Memory B cell (primary cell): ENCODE data around the gene PPME1.

ENCODE experiments used
- ATAC-seq: fragments of 150-1000 bp; cut with Tn5 transposase; 2 replicates; pipeline ENCODE4 v1.10.0; 2021; ENCODE audit warnings: low read depth, mild to moderate bottlenecking, moderate library complexity
- DNase-seq, 2 donors: peaks; one replicate each; pipeline ENCODE4 v3.0.0; 2022; ENCODE audit warnings: low spot score in 2 of 2
- H3K27ac Mint-ChIP-seq: one replicate; pipeline ENCODE4 v1.8.0; 2022; ENCODE audit warnings: mild to moderate bottlenecking, moderate library complexity, mixed read lengths
- H3K27me3 Mint-ChIP-seq: one replicate; pipeline ENCODE4 v1.8.0; 2022; ENCODE audit warnings: mixed read lengths
- H3K36me3 Mint-ChIP-seq: one replicate; pipeline ENCODE4 v1.8.0; 2022; ENCODE audit warnings: mild to moderate bottlenecking, mixed read lengths
- H3K4me1 Mint-ChIP-seq: one replicate; pipeline ENCODE4 v1.8.0; 2022; ENCODE audit warnings: mixed read lengths
- H3K4me3 Mint-ChIP-seq: one replicate; pipeline ENCODE4 v1.8.0; 2022; ENCODE audit warnings: mild to moderate bottlenecking, moderate library complexity, mixed read lengths
- H3K9me3 Mint-ChIP-seq: one replicate; pipeline ENCODE4 v1.8.0; 2022; ENCODE audit warnings: mixed read lengths

Gene PPME1

GRCh38 chr11:74288911-74289310 is 117.8 kb downstream of the PPME1 start:
- H3K27ac Mint-ChIP-seq: no peak overlapping the region
- H3K4me1 Mint-ChIP-seq: no peaks in the 10 kb centered on the region
- H3K9me3 Mint-ChIP-seq: peaks cover 2% of the 10 kb centered on the region
- H3K4me3 Mint-ChIP-seq: no peak overlapping the region
- no peaks in the 10 kb centered on the region for H3K36me3 Mint-ChIP-seq
- DNase-seq: no peak
- no peak for ATAC-seq
- peaks cover 8% of the 10 kb centered on the region for H3K27me3 Mint-ChIP-seq

GRCh38 chr11:74297484-74297883 is 126.4 kb downstream of the PPME1 start:
- peaks cover 1% of the 10 kb centered on the region for H3K9me3 Mint-ChIP-seq
- H3K27ac Mint-ChIP-seq: no peak overlapping the region
- ATAC-seq (no peak), DNase-seq (no peak)
- H3K4me1 Mint-ChIP-seq: peaks cover 2% of the 10 kb centered on the region
- H3K27me3 Mint-ChIP-seq: peaks cover 22% of the 10 kb centered on the region
- H3K4me3 Mint-ChIP-seq: no peak overlapping the region
- H3K36me3 Mint-ChIP-seq: no peaks in the 10 kb centered on the region

- H3K27ac Mint-ChIP-seq: no peak overlapping the region
- no peak overlapping the region for H3K4me3 Mint-ChIP-seq
- H3K4me1 Mint-ChIP-seq: peaks cover 2% of the 10 kb centered on the region
- peaks cover 1% of the 10 kb centered on the region for H3K9me3 Mint-ChIP-seq
- peaks cover 16% of the 10 kb centered on the region for H3K27me3 Mint-ChIP-seq
- ATAC-seq (no peak), DNase-seq (no peak)
- no peaks in the 10 kb centered on the region for H3K36me3 Mint-ChIP-seq
Measured at GRCh38 chr11:74299015-74299414, 127.9 kb downstream of the PPME1 start.
